ENCODE data around the gene FAM234A. TPM values are rescaled to one million over a fixed set of nuclear protein-coding genes. Genes with fewer than 3 reads are reported as not detected.

Gene FAM234A, protein sequence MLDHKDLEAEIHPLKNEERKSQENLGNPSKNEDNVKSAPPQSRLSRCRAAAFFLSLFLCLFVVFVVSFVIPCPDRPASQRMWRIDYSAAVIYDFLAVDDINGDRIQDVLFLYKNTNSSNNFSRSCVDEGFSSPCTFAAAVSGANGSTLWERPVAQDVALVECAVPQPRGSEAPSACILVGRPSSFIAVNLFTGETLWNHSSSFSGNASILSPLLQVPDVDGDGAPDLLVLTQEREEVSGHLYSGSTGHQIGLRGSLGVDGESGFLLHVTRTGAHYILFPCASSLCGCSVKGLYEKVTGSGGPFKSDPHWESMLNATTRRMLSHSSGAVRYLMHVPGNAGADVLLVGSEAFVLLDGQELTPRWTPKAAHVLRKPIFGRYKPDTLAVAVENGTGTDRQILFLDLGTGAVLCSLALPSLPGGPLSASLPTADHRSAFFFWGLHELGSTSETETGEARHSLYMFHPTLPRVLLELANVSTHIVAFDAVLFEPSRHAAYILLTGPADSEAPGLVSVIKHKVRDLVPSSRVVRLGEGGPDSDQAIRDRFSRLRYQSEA
- 11.3 and 39.3 TPM in 2 replicates for total RNA-seq

DNA sequence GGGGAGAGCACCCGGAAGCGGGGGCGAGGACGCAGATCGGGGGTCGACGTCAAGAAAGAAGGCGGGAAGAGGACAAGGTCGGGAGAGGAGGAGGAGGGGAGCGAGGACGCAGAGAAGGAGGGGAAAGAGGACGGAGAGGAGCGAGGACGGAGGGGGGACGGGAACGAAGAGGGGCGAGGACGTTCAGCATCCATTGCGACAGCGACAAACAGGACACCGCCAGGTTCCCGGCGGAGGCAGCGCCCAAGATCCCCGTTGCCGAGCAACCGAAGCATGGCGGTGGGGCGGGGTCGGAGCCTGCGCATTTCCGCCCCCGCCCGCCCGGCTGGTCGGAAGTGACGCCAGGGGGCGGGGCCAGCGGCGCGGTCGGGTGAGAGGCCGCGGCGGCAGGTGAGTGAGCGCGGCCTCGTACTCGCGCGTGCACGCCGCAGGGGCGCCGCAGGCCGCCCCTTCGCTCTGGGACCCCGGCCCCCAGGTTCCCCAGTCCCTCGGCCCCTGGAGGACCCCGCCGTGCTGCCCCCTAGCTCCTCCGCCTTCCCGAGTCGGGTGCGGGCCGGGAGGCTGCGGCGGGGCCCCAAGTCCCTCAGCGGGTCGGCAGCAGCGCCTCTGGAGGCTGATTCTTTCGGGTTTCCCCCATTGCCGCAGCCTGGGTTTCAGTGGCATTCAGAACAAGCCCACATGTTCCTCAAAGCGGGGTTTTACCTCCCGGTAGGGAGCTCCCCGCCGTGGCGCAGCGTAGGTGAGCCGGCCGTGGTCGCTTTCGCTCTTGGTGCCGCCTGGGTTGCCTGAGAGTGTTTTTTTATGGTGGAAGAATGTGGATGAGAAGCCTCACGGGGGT, at the start of gene FAM234A:
Gene FAM234A (plus strand): TSS at position 354 of the 838 bp plus-strand sequence. CDS start 19,593 bp downstream, outside the sequence.
- TF ChIP-seq, protein P1, sequence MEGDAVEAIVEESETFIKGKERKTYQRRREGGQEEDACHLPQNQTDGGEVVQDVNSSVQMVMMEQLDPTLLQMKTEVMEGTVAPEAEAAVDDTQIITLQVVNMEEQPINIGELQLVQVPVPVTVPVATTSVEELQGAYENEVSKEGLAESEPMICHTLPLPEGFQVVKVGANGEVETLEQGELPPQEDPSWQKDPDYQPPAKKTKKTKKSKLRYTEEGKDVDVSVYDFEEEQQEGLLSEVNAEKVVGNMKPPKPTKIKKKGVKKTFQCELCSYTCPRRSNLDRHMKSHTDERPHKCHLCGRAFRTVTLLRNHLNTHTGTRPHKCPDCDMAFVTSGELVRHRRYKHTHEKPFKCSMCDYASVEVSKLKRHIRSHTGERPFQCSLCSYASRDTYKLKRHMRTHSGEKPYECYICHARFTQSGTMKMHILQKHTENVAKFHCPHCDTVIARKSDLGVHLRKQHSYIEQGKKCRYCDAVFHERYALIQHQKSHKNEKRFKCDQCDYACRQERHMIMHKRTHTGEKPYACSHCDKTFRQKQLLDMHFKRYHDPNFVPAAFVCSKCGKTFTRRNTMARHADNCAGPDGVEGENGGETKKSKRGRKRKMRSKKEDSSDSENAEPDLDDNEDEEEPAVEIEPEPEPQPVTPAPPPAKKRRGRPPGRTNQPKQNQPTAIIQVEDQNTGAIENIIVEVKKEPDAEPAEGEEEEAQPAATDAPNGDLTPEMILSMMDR (IDR thresholded peaks at IDR 0.05; ENCODE audit: insufficient read depth, low read length, severe bottlenecking), result peak; percentile 63
- Histone ChIP-seq H3K27me3 (ENCODE audit: control insufficient read depth, insufficient read depth, low read length) (no peaks in the 10 kb centered on the region), H3K4me3 (ENCODE audit: low read depth, low read length) (peak within 1 kb of the TSS; percentile 86), H3K36me3 (ENCODE audit: control insufficient read depth, insufficient read depth, low read length) (no peaks in the 10 kb centered on the region)
- FAIRE-seq (no peak), DNase-seq (ENCODE audit: low read depth) (peak; percentile 74)

DNA sequence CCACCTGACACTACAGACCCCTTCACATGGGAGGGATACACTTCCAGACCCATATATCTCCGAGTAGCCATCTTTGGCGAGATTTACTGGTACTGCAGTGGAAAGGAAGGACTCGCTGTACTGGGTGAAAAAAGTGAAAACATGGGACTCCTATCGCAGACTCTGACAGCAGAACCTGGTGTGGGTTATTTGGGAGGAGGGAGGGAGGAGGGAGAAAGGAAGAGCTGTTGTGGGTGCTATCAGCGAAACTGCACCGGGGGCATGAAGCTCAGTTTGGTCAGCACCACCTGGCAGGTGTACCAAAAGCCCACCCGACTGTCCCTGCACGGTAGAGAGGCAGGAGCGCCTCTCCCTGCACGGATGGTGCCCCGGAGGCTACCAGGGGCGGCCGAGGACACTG, 49.4 kb upstream of the FAM234A start:
- no peak for FAIRE-seq
- Histone ChIP-seq H3K4me3 (ENCODE audit: low read depth, low read length) (no peak overlapping the region), H3K36me3 (ENCODE audit: control insufficient read depth, insufficient read depth, low read length) (peaks cover 16% of the 10 kb centered on the region), H3K27me3 (ENCODE audit: control insufficient read depth, insufficient read depth, low read length) (no peaks in the 10 kb centered on the region)
- no peak for DNase-seq (ENCODE audit: low read depth)
- TF ChIP-seq, protein P1 (IDR thresholded peaks at IDR 0.05; ENCODE audit: insufficient read depth, low read length, severe bottlenecking), result no peak

DNA sequence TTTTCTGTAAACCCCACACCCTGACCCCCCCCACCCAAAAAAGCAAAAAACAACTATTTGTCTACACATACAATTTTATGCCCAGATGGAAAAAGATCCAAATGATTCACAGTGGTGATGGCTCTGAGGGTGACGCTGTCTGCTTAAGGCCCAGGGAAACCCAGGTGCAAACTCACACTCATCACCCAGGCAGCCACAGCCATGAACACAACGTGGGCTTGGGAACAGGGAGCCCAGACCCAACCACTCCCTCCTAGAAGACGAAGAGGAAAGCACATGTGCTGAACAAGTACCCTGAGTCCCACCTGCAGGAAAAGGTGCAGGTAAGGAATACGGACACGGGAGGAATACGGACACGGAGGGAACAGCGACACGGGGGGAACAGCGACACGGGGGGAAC, 48.9 kb upstream of the FAM234A start:
- TF ChIP-seq, protein P1 (IDR thresholded peaks at IDR 0.05; ENCODE audit: insufficient read depth, low read length, severe bottlenecking), result no peak
- peaks cover 16% of the 10 kb centered on the region for H3K36me3 ChIP-seq (ENCODE audit: control insufficient read depth, insufficient read depth, low read length)
- FAIRE-seq, result no peak
- DNase-seq (ENCODE audit: low read depth), result no peak
- no peak overlapping the region for H3K4me3 ChIP-seq (ENCODE audit: low read depth, low read length)
- H3K27me3 ChIP-seq (ENCODE audit: control insufficient read depth, insufficient read depth, low read length), result no peaks in the 10 kb centered on the region

DNA sequence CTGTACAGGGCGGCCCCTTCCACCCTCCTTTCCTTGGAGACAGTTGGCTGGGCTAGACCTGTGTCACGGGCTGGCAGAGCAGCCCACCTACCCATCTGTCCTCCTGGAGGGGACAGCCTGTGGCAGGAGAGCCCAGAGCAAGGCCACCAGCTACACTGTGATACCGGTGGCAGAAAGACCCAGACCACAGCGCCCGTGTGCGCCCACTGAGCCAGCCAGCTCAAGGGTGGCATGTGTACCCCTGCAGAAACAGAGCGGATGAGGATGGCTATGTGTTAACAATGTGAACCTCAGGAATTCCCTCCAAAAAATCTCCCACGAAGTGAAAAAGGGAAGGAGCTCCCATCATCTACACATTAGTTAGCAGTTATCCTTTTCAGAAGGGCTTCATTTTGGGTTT, 47.3 kb upstream of the FAM234A start:
- no peak for DNase-seq (ENCODE audit: low read depth)
- Histone ChIP-seq H3K36me3 (ENCODE audit: control insufficient read depth, insufficient read depth, low read length) (peaks cover 25% of the 10 kb centered on the region), H3K4me3 (ENCODE audit: low read depth, low read length) (no peak overlapping the region), H3K27me3 (ENCODE audit: control insufficient read depth, insufficient read depth, low read length) (no peaks in the 10 kb centered on the region)
- FAIRE-seq, result no peak
- TF ChIP-seq, protein P1 (IDR thresholded peaks at IDR 0.05; ENCODE audit: insufficient read depth, low read length, severe bottlenecking), result no peak

DNA sequence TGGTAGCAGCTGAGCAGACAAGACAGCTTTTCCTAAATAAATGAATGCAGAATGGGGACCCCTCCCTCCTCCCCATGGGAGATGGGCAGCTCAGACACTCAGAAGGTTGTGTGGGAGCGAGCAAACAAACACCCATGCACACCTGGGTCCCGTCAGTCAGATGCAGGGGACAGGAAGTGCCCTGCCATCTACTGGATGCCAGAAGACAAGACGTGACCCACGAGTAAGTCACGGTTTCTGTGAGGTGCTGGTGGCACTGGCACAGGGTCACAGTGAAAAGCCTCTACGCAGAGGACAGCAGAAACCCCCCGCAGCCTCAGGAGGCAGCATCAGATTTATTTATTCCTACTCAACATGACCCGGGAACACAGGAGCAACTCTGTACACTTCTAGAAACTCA, 45.9 kb upstream of the FAM234A start:
- DNase-seq (ENCODE audit: low read depth) (no peak), FAIRE-seq (no peak)
- peaks cover 29% of the 10 kb centered on the region for H3K36me3 ChIP-seq (ENCODE audit: control insufficient read depth, insufficient read depth, low read length)
- no peaks in the 10 kb centered on the region for H3K27me3 ChIP-seq (ENCODE audit: control insufficient read depth, insufficient read depth, low read length)
- no peak overlapping the region for H3K4me3 ChIP-seq (ENCODE audit: low read depth, low read length)
- TF ChIP-seq, protein P1 (IDR thresholded peaks at IDR 0.05; ENCODE audit: insufficient read depth, low read length, severe bottlenecking), result peak; percentile 12
